Measurements from ENCODE around the gene SIRT7. TPM values are rescaled to one million over a fixed set of nuclear protein-coding genes. Genes with fewer than 3 reads are reported as not detected.

The SIRT7 gene
- 100 to 1,000 TPM in 2 of 4 donors, 10 to 100 TPM in 2; 82.5 to 130 (median 112) TPM for total RNA-seq

GRCh38 chr17:81917565-81918332, at the start of gene SIRT7:
Gene SIRT7, minus strand, starts transcription at chr17:81918176. Its CDS starts 45 bp downstream, at chr17:81918131.
- TF ChIP-seq CTCF (IDR thresholded peaks at IDR 0.05), result peak in 1 of 6 experiments; percentile 13
- TF ChIP-seq POLR2A (IDR thresholded peaks at IDR 0.05), result peak; percentile 83 to 84
- Histone ChIP-seq H3K36me3 (peaks cover 0 to 52% (median 5%) of the 10 kb centered on the region in 3 donors), H3K4me1 (peaks cover 3 to 50% (median 9%) of the 10 kb centered on the region in 4 donors), H3K27me3 (no peaks in the 10 kb centered on the region), H3K9me3 (no peaks in the 10 kb centered on the region), H3K4me3 (peak within 1 kb of the TSS; percentile 81 to 99 (median 92)), H3K27ac (peak within 1 kb of the TSS; percentile 83 to 97 (median 84))
- DNase-seq, result peak; percentile 69 to 94 (median 88)

GRCh38 chr17:81967244-81967532, 49.2 kb upstream of the SIRT7 start:
- Histone ChIP-seq H3K4me1 (peaks cover 7 to 22% (median 19%) of the 10 kb centered on the region in 4 donors), H3K9me3 (no peaks in the 10 kb centered on the region), H3K27ac (peak overlapping the region in 3 of 4 donors; percentile 18 to 63 (median 27)), H3K4me3 (peak overlapping the region in 3 of 4 donors; percentile 19 to 40 (median 19)), H3K27me3 (peaks cover 0 to 3% of the 10 kb centered on the region in 2 donors), H3K36me3 (no peaks in the 10 kb centered on the region)
- TF ChIP-seq CTCF (IDR thresholded peaks at IDR 0.05) (no peak), POLR2A (IDR thresholded peaks at IDR 0.05) (no peak)
- DNase-seq, result no peak

GRCh38 chr17:81966343-81967243, 48.6 kb upstream of the SIRT7 start:
- peak; percentile 46 to 82 (median 80) for DNase-seq
- peaks cover 7 to 27% (median 20%) of the 10 kb centered on the region in 4 donors for H3K4me1 ChIP-seq
- H3K36me3 ChIP-seq, result no peaks in the 10 kb centered on the region
- no peak for TF ChIP-seq POLR2A (IDR thresholded peaks at IDR 0.05)
- no peak for TF ChIP-seq CTCF (IDR thresholded peaks at IDR 0.05)
- peaks cover 0 to 9% of the 10 kb centered on the region in 2 donors for H3K27me3 ChIP-seq
- H3K27ac ChIP-seq, result peak overlapping the region in 3 of 4 donors; percentile 18 to 63 (median 27)
- H3K9me3 ChIP-seq, result no peaks in the 10 kb centered on the region
- peak overlapping the region in 1 of 4 donors; percentile 40 for H3K4me3 ChIP-seq

- H3K4me1 ChIP-seq, result peaks cover 7 to 49% (median 34%) of the 10 kb centered on the region in 4 donors
- TF ChIP-seq CTCF (IDR thresholded peaks at IDR 0.05) (no peak), POLR2A (IDR thresholded peaks at IDR 0.05) (no peak)
- no peak for DNase-seq
- peaks cover 0 to 24% of the 10 kb centered on the region in 2 donors for H3K27me3 ChIP-seq
- H3K36me3 ChIP-seq, result no peaks in the 10 kb centered on the region
- no peak overlapping the region for H3K27ac ChIP-seq
- no peaks in the 10 kb centered on the region for H3K9me3 ChIP-seq
- H3K4me3 ChIP-seq, result no peak overlapping the region
Measured at GRCh38 chr17:81964081-81964849, 46.3 kb upstream of the SIRT7 start.
